ENCODE data around the gene UNKL. TPM values are rescaled to one million over a fixed set of nuclear protein-coding genes. Genes with fewer than 3 reads are reported as not detected.

UNKL gene
- total and polyA plus RNA-seq, 8 donors = 4.4 to 22.1 (median 10.2) TPM

DNA sequence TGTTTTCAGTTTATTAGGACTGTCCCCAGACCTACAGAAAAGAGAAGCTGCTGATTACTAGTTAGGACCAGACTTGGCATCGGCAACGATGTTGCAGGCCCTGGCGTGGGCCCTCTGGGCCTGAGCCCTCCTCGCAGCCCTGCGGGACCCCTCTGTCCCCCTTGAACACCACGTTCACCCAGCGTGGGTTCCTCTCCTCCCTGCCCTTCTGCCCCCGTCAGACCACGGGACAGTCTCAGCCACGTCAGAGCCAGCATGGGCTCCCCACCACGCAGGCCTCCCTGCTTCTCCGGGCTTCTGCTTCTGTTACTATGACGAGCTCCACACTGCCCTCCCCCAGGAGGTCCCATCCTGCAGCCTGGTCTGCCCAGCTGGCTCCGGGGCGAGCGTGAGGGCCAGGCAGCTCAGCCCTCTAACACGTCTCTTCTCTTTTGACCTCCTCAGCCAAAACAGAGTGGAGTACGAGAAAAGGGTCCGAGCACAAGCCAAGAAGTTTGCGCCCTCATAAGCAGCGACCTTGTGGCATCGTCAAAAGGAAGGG is 90.1 kb downstream of the UNKL start:
- Histone ChIP-seq H3K4me3 (no peak overlapping the region), H3K27me3 (no peaks in the 10 kb centered on the region), H3K36me3 (peaks cover 8 to 42% (median 17%) of the 10 kb centered on the region in 3 donors), H3K4me1 (no peaks in the 10 kb centered on the region), H3K9me3 (no peaks in the 10 kb centered on the region), H3K27ac (no peak overlapping the region)
- DNase-seq (no peak), FAIRE-seq (no peak), ATAC-seq (no peak)
- TF ChIP-seq, protein P1, sequence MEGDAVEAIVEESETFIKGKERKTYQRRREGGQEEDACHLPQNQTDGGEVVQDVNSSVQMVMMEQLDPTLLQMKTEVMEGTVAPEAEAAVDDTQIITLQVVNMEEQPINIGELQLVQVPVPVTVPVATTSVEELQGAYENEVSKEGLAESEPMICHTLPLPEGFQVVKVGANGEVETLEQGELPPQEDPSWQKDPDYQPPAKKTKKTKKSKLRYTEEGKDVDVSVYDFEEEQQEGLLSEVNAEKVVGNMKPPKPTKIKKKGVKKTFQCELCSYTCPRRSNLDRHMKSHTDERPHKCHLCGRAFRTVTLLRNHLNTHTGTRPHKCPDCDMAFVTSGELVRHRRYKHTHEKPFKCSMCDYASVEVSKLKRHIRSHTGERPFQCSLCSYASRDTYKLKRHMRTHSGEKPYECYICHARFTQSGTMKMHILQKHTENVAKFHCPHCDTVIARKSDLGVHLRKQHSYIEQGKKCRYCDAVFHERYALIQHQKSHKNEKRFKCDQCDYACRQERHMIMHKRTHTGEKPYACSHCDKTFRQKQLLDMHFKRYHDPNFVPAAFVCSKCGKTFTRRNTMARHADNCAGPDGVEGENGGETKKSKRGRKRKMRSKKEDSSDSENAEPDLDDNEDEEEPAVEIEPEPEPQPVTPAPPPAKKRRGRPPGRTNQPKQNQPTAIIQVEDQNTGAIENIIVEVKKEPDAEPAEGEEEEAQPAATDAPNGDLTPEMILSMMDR (IDR thresholded peaks at IDR 0.05) = no peak
- intact Hi-C loops (cut with DNase I) = no loop called here
- WGBS, 2 donors = 86 to 88% methylated on average over 22 of the region's 22 CpGs

DNA sequence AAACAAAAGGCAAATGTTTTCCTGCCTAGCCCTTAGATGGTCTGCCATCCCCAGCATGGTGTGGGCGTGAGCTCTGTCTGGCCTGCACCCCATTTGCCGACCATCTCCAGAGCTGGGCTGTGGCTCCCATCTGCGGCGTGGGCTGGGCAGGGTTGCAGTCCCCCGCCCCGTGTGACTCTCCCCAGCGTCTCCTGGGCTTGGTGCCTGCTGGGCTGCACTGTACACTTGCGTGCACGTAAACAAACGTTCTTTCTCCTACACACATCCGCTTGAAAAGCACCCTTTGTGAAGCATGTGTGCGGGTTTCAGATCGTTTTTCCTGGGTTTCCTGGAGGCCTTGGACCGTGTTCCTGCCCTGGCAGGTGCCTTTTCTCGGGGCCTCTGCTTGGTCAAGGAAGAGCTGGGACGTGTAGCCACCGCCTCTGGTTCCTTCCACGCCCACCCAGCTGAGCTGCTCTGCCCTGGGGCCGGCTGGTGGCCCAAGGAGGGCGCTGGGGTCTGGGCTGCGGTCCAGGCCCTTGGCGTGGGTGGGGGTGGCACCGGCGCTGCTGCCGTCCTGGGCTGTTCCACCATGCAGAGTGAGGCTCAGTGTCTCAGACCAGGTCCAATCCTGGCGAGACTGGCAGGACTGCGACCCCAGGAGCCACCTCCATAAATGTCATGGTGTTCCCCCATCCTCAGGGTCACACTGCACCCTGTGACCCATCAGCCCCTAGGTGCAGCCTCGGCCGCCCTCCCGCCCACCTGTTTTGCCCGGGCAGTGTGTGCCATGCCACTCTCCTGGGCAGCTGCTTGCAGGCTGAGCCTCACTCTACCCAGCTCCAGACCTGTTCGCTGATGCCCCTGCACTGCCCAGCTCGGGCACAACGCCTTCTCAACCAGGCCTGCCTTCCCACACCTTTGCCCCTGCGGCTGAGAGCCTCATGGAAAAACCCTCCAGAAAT is 90.9 kb downstream of the UNKL start:
- H3K27me3 ChIP-seq = no peaks in the 10 kb centered on the region
- FAIRE-seq (no peak), DNase-seq (no peak), ATAC-seq (peak in 1 of 4 donors; percentile 10)
- no peaks in the 10 kb centered on the region for H3K4me1 ChIP-seq
- H3K9me3 ChIP-seq = no peaks in the 10 kb centered on the region
- WGBS, 2 donors = 88% methylated on average over 35 of the region's 35 CpGs
- H3K36me3 ChIP-seq = peaks cover 8 to 50% (median 19%) of the 10 kb centered on the region in 3 donors
- no peak overlapping the region for H3K27ac ChIP-seq
- H3K4me3 ChIP-seq = no peak overlapping the region
- intact Hi-C loops (cut with DNase I) = no loop called here
- TF ChIP-seq, protein P1 (IDR thresholded peaks at IDR 0.05) = no peak

DNA sequence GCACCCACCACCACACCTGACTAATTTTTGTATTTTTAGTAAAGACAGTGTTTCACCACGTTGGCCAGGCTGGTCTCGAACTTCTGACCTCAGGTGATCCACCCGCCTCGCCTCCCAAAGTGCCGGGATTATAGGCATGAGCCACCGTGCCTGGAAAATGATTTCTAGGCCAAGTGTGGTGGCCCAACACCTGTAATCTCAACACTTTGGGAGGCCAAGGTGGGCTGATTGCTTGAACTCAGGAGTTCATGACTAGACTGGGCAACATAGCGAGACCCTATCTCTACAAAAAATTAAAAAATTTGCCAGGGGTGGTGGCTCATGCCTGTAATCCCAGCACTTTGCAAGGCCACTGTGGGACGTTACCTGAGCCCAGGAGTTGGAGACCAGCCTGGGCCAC is 92.1 kb downstream of the UNKL start:
- Histone ChIP-seq H3K4me1 (no peaks in the 10 kb centered on the region), H3K9me3 (no peaks in the 10 kb centered on the region), H3K27ac (no peak overlapping the region), H3K36me3 (peaks cover 8 to 62% (median 27%) of the 10 kb centered on the region in 3 donors), H3K4me3 (no peak overlapping the region), H3K27me3 (no peaks in the 10 kb centered on the region)
- ATAC-seq (no peak), FAIRE-seq (no peak), DNase-seq (no peak)
- TF ChIP-seq, protein P1 (IDR thresholded peaks at IDR 0.05) = no peak
- WGBS, 2 donors = 96 to 98% methylated on average over 8 of the region's 8 CpGs
- intact Hi-C loops (cut with DNase I) = no loop called here

DNA sequence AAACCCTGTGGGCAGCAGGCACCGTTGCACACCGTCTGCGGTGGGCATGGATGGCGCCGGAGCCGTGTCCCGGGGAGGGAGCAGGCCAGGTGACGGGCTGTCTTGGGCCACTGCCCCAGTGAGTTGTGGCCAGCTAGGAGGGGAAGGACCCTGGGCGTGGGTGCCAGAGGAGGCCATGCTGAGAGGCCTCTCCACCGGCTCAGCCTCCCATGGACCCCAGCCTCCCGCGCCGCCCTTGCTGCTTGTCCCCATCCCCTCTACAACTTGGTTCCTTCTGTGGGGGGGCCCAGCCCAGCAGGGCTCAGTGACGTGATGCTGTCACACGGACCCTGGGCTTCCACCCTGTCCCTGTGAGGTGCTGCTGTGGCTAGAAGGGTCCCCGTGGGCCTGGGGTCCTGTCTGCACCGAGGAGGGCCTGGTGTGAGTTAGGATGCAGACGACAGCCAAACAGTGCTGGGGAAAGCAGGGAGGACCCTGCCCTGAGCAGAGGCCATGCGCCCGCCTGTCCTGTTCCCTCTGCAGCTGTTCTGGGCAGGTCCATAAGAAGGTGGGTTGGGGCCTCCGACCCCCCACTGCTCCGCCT is 93.8 kb downstream of the UNKL start:
- peaks cover 8 to 74% (median 35%) of the 10 kb centered on the region in 3 donors for H3K36me3 ChIP-seq
- intact Hi-C loops (cut with DNase I) = no loop called here
- no peak overlapping the region for H3K27ac ChIP-seq
- DNase-seq = peak in 1 of 6 donors; percentile 59
- H3K9me3 ChIP-seq = no peaks in the 10 kb centered on the region
- TF ChIP-seq, protein P1 (IDR thresholded peaks at IDR 0.05) = no peak
- H3K27me3 ChIP-seq = no peaks in the 10 kb centered on the region
- no peaks in the 10 kb centered on the region for H3K4me1 ChIP-seq
- WGBS, 2 donors = 85 to 87% methylated on average over 21 to 22 of the region's 22 CpGs
- ATAC-seq = no peak
- no peak overlapping the region for H3K4me3 ChIP-seq
- no peak for FAIRE-seq

All from pancreas (tissue), 10 donors.